Endothelial cell of umbilical vein (primary cell): Measurements from ENCODE around the gene CUL7.

Experiments used
- GATA2 ChIP-seq: IDR thresholded peaks from 2 replicates; pipeline ENCODE4 v1.7.0; 2011; ENCODE audit warnings: low read depth, mild to moderate bottlenecking, moderate library complexity, mixed read lengths, low read length; ENCODE audit not compliant: insufficient read length, insufficient read depth
- JUN ChIP-seq: IDR thresholded peaks from 2 replicates; pipeline ENCODE4 v1.6.1; 2011; ENCODE audit warnings: borderline replicate concordance, low read depth; ENCODE audit not compliant: insufficient read length, insufficient read depth
- MYC ChIP-seq: IDR thresholded peaks from one replicate; pipeline ENCODE4 v1.6.1; 2011; ENCODE audit warnings: mild to moderate bottlenecking, low read depth, low read length
- POLR2A ChIP-seq: IDR thresholded peaks from 2 replicates; pipeline ENCODE4 v1.6.1; 2012; ENCODE audit warnings: low read depth, mild to moderate bottlenecking, control low read depth, low read length
- POLR2AphosphoS5 ChIP-seq: IDR thresholded peaks from 2 replicates; pipeline ENCODE4 v1.6.1; 2012; ENCODE audit warnings: low read depth, mild to moderate bottlenecking, control low read depth, low read length, moderate library complexity; ENCODE audit not compliant: insufficient read depth
- TF ChIP-seq, protein P1 (sequence below), 2 donors: IDR thresholded peaks; 1 replicate in 1 of 2; 2 replicates in 1 of 2; pipeline ENCODE4 v1.5.1; 2011; ENCODE audit warnings: low read length in 2 of 2, mild to moderate bottlenecking in 2 of 2, moderate library complexity in 2 of 2, control low read depth in 1 of 2, inconsistent platforms in 1 of 2, low read depth in 1 of 2; ENCODE audit not compliant: insufficient read depth in 1 of 2; ENCODE audit errors: extremely low read depth in 1 of 2
- TF ChIP-seq, protein P2 (sequence below): IDR thresholded peaks from 2 replicates; pipeline ENCODE4 v1.6.1; 2011; ENCODE audit not compliant: insufficient read depth, insufficient read length

DNA sequence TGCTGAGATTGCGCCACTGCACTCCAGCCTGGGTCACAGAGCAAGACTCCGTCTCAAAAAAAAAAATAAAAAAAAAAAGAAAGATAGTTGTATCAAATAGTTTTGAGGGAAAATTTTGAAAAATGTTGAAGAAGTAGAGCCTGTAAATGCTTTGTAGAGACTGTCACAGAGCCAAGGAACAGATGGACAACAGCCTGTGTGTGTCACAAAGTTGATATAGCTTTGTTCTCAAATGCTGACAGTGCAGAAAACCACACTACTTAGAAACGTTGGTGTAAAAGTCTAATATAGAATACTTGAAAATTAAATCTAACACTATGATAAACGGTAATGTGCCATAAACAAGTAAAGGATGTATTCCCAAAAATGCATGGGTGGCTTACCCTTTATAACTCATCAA lies 47.8 kb upstream of the CUL7 start:
- TF ChIP-seq, protein P1, sequence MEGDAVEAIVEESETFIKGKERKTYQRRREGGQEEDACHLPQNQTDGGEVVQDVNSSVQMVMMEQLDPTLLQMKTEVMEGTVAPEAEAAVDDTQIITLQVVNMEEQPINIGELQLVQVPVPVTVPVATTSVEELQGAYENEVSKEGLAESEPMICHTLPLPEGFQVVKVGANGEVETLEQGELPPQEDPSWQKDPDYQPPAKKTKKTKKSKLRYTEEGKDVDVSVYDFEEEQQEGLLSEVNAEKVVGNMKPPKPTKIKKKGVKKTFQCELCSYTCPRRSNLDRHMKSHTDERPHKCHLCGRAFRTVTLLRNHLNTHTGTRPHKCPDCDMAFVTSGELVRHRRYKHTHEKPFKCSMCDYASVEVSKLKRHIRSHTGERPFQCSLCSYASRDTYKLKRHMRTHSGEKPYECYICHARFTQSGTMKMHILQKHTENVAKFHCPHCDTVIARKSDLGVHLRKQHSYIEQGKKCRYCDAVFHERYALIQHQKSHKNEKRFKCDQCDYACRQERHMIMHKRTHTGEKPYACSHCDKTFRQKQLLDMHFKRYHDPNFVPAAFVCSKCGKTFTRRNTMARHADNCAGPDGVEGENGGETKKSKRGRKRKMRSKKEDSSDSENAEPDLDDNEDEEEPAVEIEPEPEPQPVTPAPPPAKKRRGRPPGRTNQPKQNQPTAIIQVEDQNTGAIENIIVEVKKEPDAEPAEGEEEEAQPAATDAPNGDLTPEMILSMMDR (IDR thresholded peaks at IDR 0.05; ENCODE audit: extremely low read depth in 1 of 2, insufficient read depth in 1 of 2, low read depth in 1 of 2, low read length in 2 of 2), result no peak
- TF ChIP-seq GATA2 (no peak), POLR2AphosphoS5 (no peak), MYC (no peak), POLR2A (no peak), JUN (no peak)
- TF ChIP-seq, protein P2, sequence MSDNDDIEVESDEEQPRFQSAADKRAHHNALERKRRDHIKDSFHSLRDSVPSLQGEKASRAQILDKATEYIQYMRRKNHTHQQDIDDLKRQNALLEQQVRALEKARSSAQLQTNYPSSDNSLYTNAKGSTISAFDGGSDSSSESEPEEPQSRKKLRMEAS, result no peak
